HepG2 (cell line): ENCODE data around the gene NCOA3. TPM values are rescaled to one million over a fixed set of nuclear protein-coding genes. Genes with fewer than 3 reads are reported as not detected.

Experiments
- ATAC-seq: fragments of 200-7000 bp; cut with Tn5 transposase; 3 replicates; pipeline ENCODE4 v1.9.1; 2020; ENCODE audit warnings: mild to moderate bottlenecking, moderate library complexity
- BruUV-seq: library from RNA; stranded (reverse); fragments of 400-500 nt; replicated peaks from 2 replicates; lab custom pipeline; 2021; lab: Mats Ljungman, UMichigan
- CTCF ChIA-PET: fragments of 300-600 bp; formaldehyde crosslinking; extraction: SDS; loops from one replicate; lab custom pipeline; 2021; ENCODE audit warnings: low total read pairs, inconsistent platforms, low intra/inter-chr PET ratio; lab: Yijun Ruan, JAX
- POLR2A ChIA-PET: fragments of 350-600 bp; sonication (Branson Sonifier 250); formaldehyde crosslinking; loops from one replicate; lab custom pipeline; 2020; ENCODE audit warnings: antibody characterized with exemption, inconsistent platforms; lab: Yijun Ruan, JAX
- DNase-seq: peaks from one replicate; pipeline ENCODE4 v3.0.0-alpha.2; 2015; ENCODE audit warnings: low spot score
- FAIRE-seq: peaks from 3 replicates; lab custom pipeline; 2011; peaks lifted over from hg19 to GRCh38; lab: Jason Lieb, UNC
- H2AFZ ChIP-seq: one replicate; pipeline ENCODE4 v1.6.1; 2011; ENCODE audit warnings: low read length, inconsistent platforms
- H3K27ac ChIP-seq: fragments of 300-600 bp; 3 replicates; pipeline ENCODE4 v1.8.0; 2011; ENCODE audit warnings: mixed run types, mild to moderate bottlenecking, mixed read lengths, low read length, inconsistent platforms; ENCODE audit not compliant: insufficient read depth; ENCODE audit errors: extremely low read length
- H3K27me3 ChIP-seq, 2 experiments: fragments of 200-600 bp in 1 of 2; 2 replicates in 1 of 2; 3 replicates in 1 of 2; pipeline versions ENCODE4 v1.6.0 to v1.8.0; 2011; ENCODE audit warnings: low read length in 2 of 2, mild to moderate bottlenecking in 2 of 2, moderate library complexity in 2 of 2, inconsistent platforms in 1 of 2; ENCODE audit not compliant: insufficient read depth in 2 of 2, control insufficient read depth in 1 of 2
- H3K36me3 ChIP-seq, 2 experiments: fragments of 200-600 bp in 1 of 2; replicated peaks in 1 of 2; 2 replicates in 1 of 2; 3 replicates in 1 of 2; pipeline versions ENCODE4 v1.5.1 to v1.8.0; 2011; ENCODE audit warnings: low read length in 2 of 2, inconsistent platforms in 1 of 2; ENCODE audit not compliant: insufficient read depth in 2 of 2, control insufficient read depth in 1 of 2
- H3K4me1 ChIP-seq: 2 replicates; pipeline ENCODE4 v1.5.1; 2012; ENCODE audit warnings: low read length, inconsistent platforms; ENCODE audit not compliant: insufficient read depth
- H3K4me2 ChIP-seq: 2 replicates; pipeline ENCODE4 v1.6.0; 2011; ENCODE audit warnings: low read depth, low read length, inconsistent platforms
- H3K4me3 ChIP-seq, 3 experiments: fragments of 200-600 bp in 1 of 3; sonication (generic), shearing (Covaris generic) in 1 of 3; replicated peaks in 1 of 3; 2 replicates each; pipeline ENCODE4 v1.5.1; 2011 to 2016; ENCODE audit warnings: low read length in 3 of 3, inconsistent platforms in 2 of 3, low read depth in 2 of 3, mild to moderate bottlenecking in 2 of 3, control low read depth in 1 of 3, mixed read lengths in 1 of 3; ENCODE audit not compliant: insufficient read depth in 1 of 3
- H3K79me2 ChIP-seq: one replicate; pipeline ENCODE4 v1.6.1; 2011; ENCODE audit warnings: low read length, inconsistent platforms; ENCODE audit not compliant: insufficient read depth
- H3K9ac ChIP-seq: 2 replicates; pipeline ENCODE4 v1.6.0; 2011; ENCODE audit warnings: mild to moderate bottlenecking, low read depth, low read length, inconsistent platforms; ENCODE audit not compliant: insufficient read depth
- H3K9me3 ChIP-seq: 2 replicates; pipeline ENCODE4 v1.5.1; 2012; ENCODE audit warnings: mild to moderate bottlenecking, low read length
- H4K20me1 ChIP-seq: 2 replicates; pipeline ENCODE4 v1.6.0; 2011; ENCODE audit warnings: inconsistent platforms, mild to moderate bottlenecking, low read length, moderate library complexity; ENCODE audit not compliant: insufficient read depth
- AHDC1 ChIP-seq: sonication (generic); formaldehyde crosslinking; IDR thresholded peaks from 2 replicates; pipeline ENCODE4 v1.5.1; 2020; ENCODE audit warnings: mild to moderate bottlenecking, missing genetic modification reagents, borderline replicate concordance
- ATF5 ChIP-seq: sonication (generic); formaldehyde crosslinking; IDR thresholded peaks from 2 replicates; pipeline ENCODE4 v1.4.0; 2020; ENCODE audit warnings: mild to moderate bottlenecking, low read depth, missing genetic modification reagents
- CBX5 ChIP-seq: sonication (generic); formaldehyde crosslinking; IDR thresholded peaks from 2 replicates; pipeline ENCODE4 v1.4.0; 2020; ENCODE audit warnings: missing genetic modification reagents, borderline replicate concordance
- FOXP4 ChIP-seq: sonication (generic); formaldehyde crosslinking; IDR thresholded peaks from 2 replicates; pipeline ENCODE4 v1.4.0; 2020; ENCODE audit warnings: missing genetic modification reagents
- NCOA1 ChIP-seq: sonication (generic); formaldehyde crosslinking; IDR thresholded peaks from 2 replicates; pipeline ENCODE4 v1.9.0; 2021; ENCODE audit warnings: missing genetic modification reagents
- TCF12 ChIP-seq, 2 experiments: fragments of 450-650 bp in 1 of 2; sonication (generic) in 1 of 2; formaldehyde crosslinking in 1 of 2; IDR thresholded peaks; 2 replicates each; pipeline versions ENCODE4 v1.6.1 to v1.8.0; 2017 to 2022; ENCODE audit warnings: antibody characterized with exemption in 1 of 2, mild to moderate bottlenecking in 1 of 2, missing genetic modification reagents in 1 of 2, moderate library complexity in 1 of 2
- USF2 ChIP-seq, 2 experiments: sonication (generic) in 1 of 2; formaldehyde crosslinking in 1 of 2; IDR thresholded peaks; 2 replicates each; pipeline versions ENCODE4 v1.5.1 to v1.6.1; 2011 to 2020; ENCODE audit warnings: borderline replicate concordance in 1 of 2, low read depth in 1 of 2, low read length in 1 of 2, mild to moderate bottlenecking in 1 of 2, missing genetic modification reagents in 1 of 2, moderate library complexity in 1 of 2
- ZSCAN21 ChIP-seq: sonication (generic); formaldehyde crosslinking; IDR thresholded peaks from 2 replicates; pipeline ENCODE4 v1.8.0; 2022; ENCODE audit warnings: mild to moderate bottlenecking, missing genetic modification reagents, moderate library complexity, borderline replicate concordance
- WGBS: methylation state at CpG from one replicate; pipeline ENCODE4 v1.1.6; 2017; ENCODE audit warnings: low lambda C conversion rate; 5-methylcytosine and 5-hydroxymethylcytosine counted together
- in situ Hi-C: cut with HindIII; loops from 2 replicates; pipeline ENCODE4 v1.10.0; 2017; ENCODE audit warnings: low pct_unique_long_range_greater_than_20kb; ENCODE audit not compliant: extremely low pct_ligation_motif_present
- intact Hi-C: fragments of 100-400 bp; cut with micrococcal nuclease; formaldehyde crosslinking; loops from one replicate; pipeline ENCODE4 v1.10.0; 2022; ENCODE audit not compliant: unreplicated experiment
- polyA plus RNA-seq, 8 experiments: library from polyadenylated mRNA; depleted of rRNA in 3 of 8; stranded (reverse) in 7 of 8; unstranded in 1 of 8; fragments of >200 nt; fragmentation: Illumina TruSeq in 4 of 8; extraction: Trizol in 4 of 8; gene quantifications; 2 replicates each; pipeline versions ENCODE4 v1.2.1 to v1.2.3, GENCODE V29; 2011 to 2016; ENCODE audit warnings: low read depth in 4 of 8, missing spikeins in 1 of 8, mixed read lengths in 1 of 8; ENCODE audit not compliant: insufficient read depth in 1 of 8
- total RNA-seq, 5 experiments: library from RNA; depleted of rRNA; stranded (reverse); fragments of >200 nt; fragmentation: Illumina TruSeq; extraction: Trizol; gene quantifications; 2 replicates each; pipeline ENCODE4 v1.2.3, GENCODE V29; 2016; ENCODE audit warnings: low read depth in 1 of 5

The NCOA3 gene
- total and polyA plus RNA-seq, 2 of the 13 experiments (the other 11 are each of a cell fraction or from before 2014, with no cell fraction given): 35.0 to 56.8 TPM

GRCh38 chr20:47493175-47493962 is 8.3 kb upstream of the NCOA3 start:
- no peaks in the 10 kb centered on the region for H3K79me2 ChIP-seq
- H3K4me3 ChIP-seq: peak overlapping the region; percentile 2 to 47 (median 6); a peak in 2 of 6 replicates
- no peaks in the 10 kb centered on the region for H3K36me3 ChIP-seq
- CTCF ChIA-PET: no interaction called here
- peak overlapping the region; percentile 0 for H2AFZ ChIP-seq
- in situ Hi-C loops: no loop called here
- POLR2A ChIA-PET: interaction anchor here (0.8 to 2.8 kb wide), 12 partner anchors 9 to 137 kb away, joined by 3 to 89 read pairs (median 5); partner anchors contain the start of genes NCOA3 and ZMYND8
- WGBS: under 1% methylated on average over 3 of the region's 3 CpGs
- ATAC-seq (peak; percentile 92), FAIRE-seq (peak; percentile 98), DNase-seq (peak; percentile 93)
- H3K4me1 ChIP-seq: peaks cover 44% of the 10 kb centered on the region
- H3K9me3 ChIP-seq: no peaks in the 10 kb centered on the region
- TSS peak; percentile 95 for BruUV-seq
- peak overlapping the region; percentile 61 for H3K4me2 ChIP-seq
- H3K27me3 ChIP-seq: no peaks in the 10 kb centered on the region
- peak overlapping the region; percentile 66 for H3K27ac ChIP-seq
- H3K9ac ChIP-seq: peak overlapping the region; percentile 12
- no peaks in the 10 kb centered on the region for H4K20me1 ChIP-seq
- intact Hi-C loops: no loop called here
- 0 out of 2 replicates have a peak, but pooled peaks have one; percentile 35 for TF ChIP-seq ZSCAN21 (CRISPR knock-in tag)
- TF ChIP-seq FOXP4 (CRISPR knock-in tag): peak; percentile 88
- no peak for TF ChIP-seq TCF12 (IDR thresholded peaks at IDR 0.05)
- TF ChIP-seq TCF12 (CRISPR knock-in tag; IDR thresholded peaks at IDR 0.05): no peak
- TF ChIP-seq USF2 (IDR thresholded peaks at IDR 0.05; ENCODE audit: low read depth, low read length): no peak
- no peak for TF ChIP-seq USF2 (CRISPR knock-in tag; IDR thresholded peaks at IDR 0.05; ENCODE audit: borderline replicate concordance)
- TF ChIP-seq AHDC1: peak; percentile 73; the same call in 1 of the 2 replicates
- TF ChIP-seq ATF5 (CRISPR knock-in tag): no peak
- no peak for TF ChIP-seq NCOA1 (CRISPR knock-in tag)
- TF ChIP-seq CBX5 (CRISPR knock-in tag): peak; percentile 64; the same call in 1 of the 2 replicates
